ENCODE measurements around the gene SCN5A.

DNA sequence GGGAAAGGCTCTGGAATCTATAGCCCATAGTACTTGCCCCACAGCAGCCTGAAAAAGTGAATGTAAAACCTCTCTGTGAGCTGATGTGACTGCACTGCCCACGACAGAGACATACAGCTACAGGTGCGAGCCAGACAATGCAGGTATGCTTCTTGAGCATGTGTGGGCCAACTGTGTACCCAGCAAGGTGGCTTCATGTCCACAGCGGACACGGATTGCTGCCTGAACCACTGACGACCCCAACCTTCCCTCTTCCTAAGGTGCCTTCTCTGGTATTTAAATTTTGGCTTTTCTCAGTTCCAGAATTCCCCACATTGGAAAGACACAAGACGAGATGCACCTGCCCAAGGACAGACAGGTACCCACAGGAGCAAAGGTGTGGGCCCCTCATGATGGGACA lies 65.8 kb downstream of the SCN5A start:
- TF ChIP-seq DNMT1 (CRISPR knock-in tag; IDR thresholded peaks at IDR 0.05) (no peak), HNRNPUL1 (IDR thresholded peaks at IDR 0.05; ENCODE audit: low read depth, low read length) (no peak), EHMT2 (IDR thresholded peaks at IDR 0.05; ENCODE audit: borderline replicate concordance, low read depth, low read length) (no peak), CBX5 (CRISPR knock-in tag; IDR thresholded peaks at IDR 0.05; ENCODE audit: borderline replicate concordance) (no peak), HOXA5 (CRISPR knock-in tag; IDR thresholded peaks at IDR 0.05) (no peak), FOSL1 (CRISPR knock-in tag; IDR thresholded peaks at IDR 0.05; ENCODE audit: borderline replicate concordance) (no peak), GABPA (IDR thresholded peaks at IDR 0.05; ENCODE audit: low read depth, low read length) (no peak), GABPA (CRISPR knock-in tag; IDR thresholded peaks at IDR 0.05; ENCODE audit: low read depth) (no peak), CTCF (CRISPR knock-in tag; IDR thresholded peaks at IDR 0.05) (no peak), SSRP1 (CRISPR knock-in tag; IDR thresholded peaks at IDR 0.05) (no peak), TOE1 (CRISPR knock-in tag; IDR thresholded peaks at IDR 0.05) (no peak), NR1H2 (CRISPR knock-in tag; IDR thresholded peaks at IDR 0.05; ENCODE audit: borderline replicate concordance, low read depth) (no peak), ZNF138 (CRISPR knock-in tag; IDR thresholded peaks at IDR 0.05; ENCODE audit: low read depth) (no peak)
